ENCODE results near the gene CLP1. TPM values are rescaled to one million over a fixed set of nuclear protein-coding genes. Genes with fewer than 3 reads are reported as not detected.

Gene CLP1
- polyA plus RNA-seq, 1 of the 3 experiments (the other 2 are of a cell fraction), result 18.1 TPM

DNA sequence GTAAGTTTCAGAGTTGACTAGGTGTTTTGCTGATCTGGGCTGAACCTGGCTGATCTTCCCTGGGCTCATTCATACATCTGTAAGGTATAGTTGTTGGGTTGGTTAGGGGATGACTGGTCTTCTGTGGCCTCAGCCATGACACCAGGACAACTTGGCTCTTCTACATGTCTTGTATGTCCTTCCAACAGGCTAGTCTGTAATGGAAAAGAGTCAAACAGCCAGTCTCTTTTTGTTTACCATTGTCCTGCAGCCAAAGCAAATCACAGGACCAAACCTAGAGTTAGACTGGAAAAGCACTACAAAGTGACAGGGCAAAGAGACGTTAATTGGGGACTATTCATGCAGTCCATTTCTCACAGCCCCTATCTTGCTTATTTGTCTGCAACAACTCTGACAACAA, 42.3 kb upstream of the CLP1 start:
- no peaks in the 10 kb centered on the region for H3K9me2 ChIP-seq
- no peak for DNase-seq
- no peak overlapping the region for H3K9ac ChIP-seq
- POLR2A ChIA-PET, result no interaction called here
- H2AFZ ChIP-seq (ENCODE audit: low read depth), result no peak overlapping the region
- H3K27me3 ChIP-seq (ENCODE audit: insufficient read depth), result peaks cover 29% of the 10 kb centered on the region
- no peak for TF ChIP-seq SMC3 (IDR thresholded peaks at IDR 0.05; ENCODE audit: low read depth, low read length)
- TF ChIP-seq TCF12 (IDR thresholded peaks at IDR 0.05), result no peak
- TF ChIP-seq ELF1 (IDR thresholded peaks at IDR 0.05), result no peak
- TF ChIP-seq YY1 (IDR thresholded peaks at IDR 0.05; ENCODE audit: low read depth), result no peak
- no peak for TF ChIP-seq IRF3 (IDR thresholded peaks at IDR 0.05; ENCODE audit: low read depth, low read length)
- no peak for TF ChIP-seq FOXJ3 (CRISPR knock-in tag; IDR thresholded peaks at IDR 0.05)
- no peak for TF ChIP-seq REST (IDR thresholded peaks at IDR 0.05; ENCODE audit: low read depth, low read length)
- TF ChIP-seq EZH2phosphoT487 (IDR thresholded peaks at IDR 0.05; ENCODE audit: borderline replicate concordance, low read depth), result no peak
- TF ChIP-seq, protein P1, sequence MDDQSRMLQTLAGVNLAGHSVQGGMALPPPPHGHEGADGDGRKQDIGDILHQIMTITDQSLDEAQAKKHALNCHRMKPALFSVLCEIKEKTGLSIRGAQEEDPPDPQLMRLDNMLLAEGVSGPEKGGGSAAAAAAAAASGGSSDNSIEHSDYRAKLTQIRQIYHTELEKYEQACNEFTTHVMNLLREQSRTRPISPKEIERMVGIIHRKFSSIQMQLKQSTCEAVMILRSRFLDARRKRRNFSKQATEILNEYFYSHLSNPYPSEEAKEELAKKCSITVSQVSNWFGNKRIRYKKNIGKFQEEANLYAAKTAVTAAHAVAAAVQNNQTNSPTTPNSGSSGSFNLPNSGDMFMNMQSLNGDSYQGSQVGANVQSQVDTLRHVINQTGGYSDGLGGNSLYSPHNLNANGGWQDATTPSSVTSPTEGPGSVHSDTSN (IDR thresholded peaks at IDR 0.05), result no peak
- no peak for TF ChIP-seq FOXM1 (IDR thresholded peaks at IDR 0.05; ENCODE audit: low read depth)
- TF ChIP-seq CHD2 (IDR thresholded peaks at IDR 0.05; ENCODE audit: low read length, partially characterized antibody), result no peak
- TF ChIP-seq MAX (IDR thresholded peaks at IDR 0.05; ENCODE audit: low read depth), result no peak
- TF ChIP-seq, protein P2, sequence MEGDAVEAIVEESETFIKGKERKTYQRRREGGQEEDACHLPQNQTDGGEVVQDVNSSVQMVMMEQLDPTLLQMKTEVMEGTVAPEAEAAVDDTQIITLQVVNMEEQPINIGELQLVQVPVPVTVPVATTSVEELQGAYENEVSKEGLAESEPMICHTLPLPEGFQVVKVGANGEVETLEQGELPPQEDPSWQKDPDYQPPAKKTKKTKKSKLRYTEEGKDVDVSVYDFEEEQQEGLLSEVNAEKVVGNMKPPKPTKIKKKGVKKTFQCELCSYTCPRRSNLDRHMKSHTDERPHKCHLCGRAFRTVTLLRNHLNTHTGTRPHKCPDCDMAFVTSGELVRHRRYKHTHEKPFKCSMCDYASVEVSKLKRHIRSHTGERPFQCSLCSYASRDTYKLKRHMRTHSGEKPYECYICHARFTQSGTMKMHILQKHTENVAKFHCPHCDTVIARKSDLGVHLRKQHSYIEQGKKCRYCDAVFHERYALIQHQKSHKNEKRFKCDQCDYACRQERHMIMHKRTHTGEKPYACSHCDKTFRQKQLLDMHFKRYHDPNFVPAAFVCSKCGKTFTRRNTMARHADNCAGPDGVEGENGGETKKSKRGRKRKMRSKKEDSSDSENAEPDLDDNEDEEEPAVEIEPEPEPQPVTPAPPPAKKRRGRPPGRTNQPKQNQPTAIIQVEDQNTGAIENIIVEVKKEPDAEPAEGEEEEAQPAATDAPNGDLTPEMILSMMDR (IDR thresholded peaks at IDR 0.05), result no peak
- TF ChIP-seq SIN3A (IDR thresholded peaks at IDR 0.05; ENCODE audit: borderline replicate concordance, low read depth, low read length), result no peak
- TF ChIP-seq RCOR1 (IDR thresholded peaks at IDR 0.05; ENCODE audit: low read length), result no peak
- TF ChIP-seq MEF2A (IDR thresholded peaks at IDR 0.05; ENCODE audit: borderline replicate concordance, low read depth), result no peak
- TF ChIP-seq JUND (IDR thresholded peaks at IDR 0.05), result no peak
- TF ChIP-seq EP300 (IDR thresholded peaks at IDR 0.05; ENCODE audit: borderline replicate concordance in 1 of 2, low read depth in 1 of 2, low read length in 1 of 2), result no peak
- TF ChIP-seq TAF1 (IDR thresholded peaks at IDR 0.05; ENCODE audit: borderline replicate concordance, low read depth, low read length), result no peak
- TF ChIP-seq NFIC (IDR thresholded peaks at IDR 0.05; ENCODE audit: borderline replicate concordance), result no peak
- H3K4me3 ChIP-seq (ENCODE audit: low read depth in 2 of 2, low read length in 1 of 2), result no peak overlapping the region
- CTCF ChIA-PET, result interaction anchor here (2.1 kb wide), 1 partner anchor 47 kb away, joined by 10 read pairs; the partner anchor contains the start of gene UBE2L6
- H3K36me3 ChIP-seq (replicated peaks in 1 of 2; ENCODE audit: control insufficient read depth in 1 of 2, insufficient read depth in 2 of 2, low read length in 1 of 2), result no peaks in the 10 kb centered on the region
- no peaks in the 10 kb centered on the region for H3F3A ChIP-seq (replicated peaks; ENCODE audit: insufficient read depth)
- H3K4me2 ChIP-seq, result no peak overlapping the region
- H4K20me1 ChIP-seq (ENCODE audit: insufficient read depth), result no peaks in the 10 kb centered on the region
- no peaks in the 10 kb centered on the region for H3K79me2 ChIP-seq (ENCODE audit: insufficient read depth)
- no peaks in the 10 kb centered on the region for H3K9me3 ChIP-seq
- 36% methylated on average over 1 of the region's 1 CpG for WGBS (ENCODE audit: low lambda C conversion rate)
- no peaks in the 10 kb centered on the region for H3K4me1 ChIP-seq (ENCODE audit: control insufficient read depth in 1 of 2, insufficient read depth in 2 of 2, low read depth in 1 of 2, low read length in 1 of 2)
- no peak overlapping the region for H3K27ac ChIP-seq (ENCODE audit: low read depth in 2 of 2, low read length in 1 of 2)
